ENCODE measurements around the gene MARK2.
A peak's percentile ranks its signal among the peaks of the same experiment; 100 is the strongest.

The MARK2 gene

GRCh38 chr11:63922673-63923192, 83.8 kb downstream of the MARK2 start:
- DNase-seq (ENCODE audit: low read depth, low spot score) = no peak

GRCh38 chr11:63923319-63923718, 84.4 kb downstream of the MARK2 start:
- no peak for DNase-seq (ENCODE audit: low read depth, low spot score)

GRCh38 chr11:63929616-63930015, 90.7 kb downstream of the MARK2 start:
- DNase-seq (ENCODE audit: low read depth, low spot score) = no peak

GRCh38 chr11:63931045-63931444, 92.1 kb downstream of the MARK2 start:
- DNase-seq (ENCODE audit: low read depth, low spot score) = no peak

GRCh38 chr11:63931876-63932275, 93.0 kb downstream of the MARK2 start:
- DNase-seq (ENCODE audit: low read depth, low spot score) = no peak

- DNase-seq (ENCODE audit: low read depth, low spot score) = peak; percentile 68
Measured at GRCh38 chr11:63933459-63933858, 94.5 kb downstream of the MARK2 start.

GRCh38 chr11:63937713-63938478, 99.0 kb downstream of the MARK2 start:
- DNase-seq (ENCODE audit: low read depth, low spot score) = no peak

- DNase-seq (ENCODE audit: low read depth, low spot score) = peak; percentile 99
Measured at GRCh38 chr11:63938479-63939396, 99.8 kb downstream of the MARK2 start, which contains the start of gene NAA40. Gene NAA40 (plus strand): TSS chr11:63939002. CDS start chr11:63939097, 95 bp downstream.

GRCh38 chr11:63939397-63939891, 100.5 kb downstream of the MARK2 start:
- peak; percentile 41 for DNase-seq (ENCODE audit: low read depth, low spot score)

- no peak for DNase-seq (ENCODE audit: low read depth, low spot score)
Measured at GRCh38 chr11:63940786-63941185, 101.9 kb downstream of the MARK2 start.

GRCh38 chr11:63941901-63942300, 103.0 kb downstream of the MARK2 start:
- no peak for DNase-seq (ENCODE audit: low read depth, low spot score)

GRCh38 chr11:63942803-63943202, 103.9 kb downstream of the MARK2 start:
- DNase-seq (ENCODE audit: low read depth, low spot score) = no peak

- no peak for DNase-seq (ENCODE audit: low read depth, low spot score)
Measured at GRCh38 chr11:63944987-63945386, 106.1 kb downstream of the MARK2 start.

- peak; percentile 87 for DNase-seq (ENCODE audit: low read depth, low spot score)
Measured at GRCh38 chr11:63945477-63946163, 106.7 kb downstream of the MARK2 start.

- no peak for DNase-seq (ENCODE audit: low read depth, low spot score)
Measured at GRCh38 chr11:63951779-63952536, 113.0 kb downstream of the MARK2 start.

- DNase-seq (ENCODE audit: low read depth, low spot score) = no peak
Measured at GRCh38 chr11:63952570-63952969, 113.7 kb downstream of the MARK2 start.

GRCh38 chr11:63958008-63958407, 119.1 kb downstream of the MARK2 start:
- no peak for DNase-seq (ENCODE audit: low read depth, low spot score)
